Stomach smooth muscle (tissue), 2 donors: ENCODE measurements around the gene USP24.

Source experiments
- H3K27ac ChIP-seq: one replicate; pipeline ENCODE4 v1.7.0; 2013; ENCODE audit warnings: mild to moderate bottlenecking, low read length, inconsistent platforms
- H3K27me3 ChIP-seq, 2 donors: one replicate each; pipeline ENCODE4 v1.7.0; 2013; ENCODE audit warnings: low read length in 2 of 2; ENCODE audit not compliant: insufficient read depth in 2 of 2, control insufficient read depth in 1 of 2
- H3K36me3 ChIP-seq, 2 donors: one replicate each; pipeline ENCODE4 v1.7.0; 2013; ENCODE audit warnings: low read length in 2 of 2; ENCODE audit not compliant: control insufficient read depth in 2 of 2, insufficient read depth in 2 of 2
- H3K4me1 ChIP-seq: one replicate; pipeline ENCODE4 v1.7.0; 2013; ENCODE audit warnings: low read length; ENCODE audit not compliant: control insufficient read depth, insufficient read depth
- H3K4me3 ChIP-seq, 2 donors: one replicate each; pipeline ENCODE4 v1.7.0; 2013; ENCODE audit warnings: low read length in 2 of 2
- H3K9ac ChIP-seq, 2 donors: one replicate each; pipeline ENCODE4 v1.7.0; 2013; ENCODE audit warnings: low read length in 2 of 2, mild to moderate bottlenecking in 1 of 2
- H3K9me3 ChIP-seq, 2 donors: one replicate each; pipeline ENCODE4 v1.7.0; 2013; ENCODE audit warnings: low read length in 2 of 2; ENCODE audit not compliant: control insufficient read depth in 2 of 2
- donor health status: healthy.
- donor health status: Pancreatic carcinoma.

USP24 gene

GRCh38 chr1:55060133-55060999 lies 154.8 kb downstream of the USP24 start:
- H3K36me3 ChIP-seq = no peaks in the 10 kb centered on the region
- no peaks in the 10 kb centered on the region for H3K9me3 ChIP-seq
- H3K27ac ChIP-seq = no peak overlapping the region
- H3K4me3 ChIP-seq = no peak overlapping the region
- no peak overlapping the region for H3K9ac ChIP-seq
- H3K4me1 ChIP-seq = peaks cover 33% of the 10 kb centered on the region
- H3K27me3 ChIP-seq = no peaks in the 10 kb centered on the region

GRCh38 chr1:55059302-55060132 lies 155.6 kb downstream of the USP24 start:
- no peak overlapping the region for H3K4me3 ChIP-seq
- no peak overlapping the region for H3K27ac ChIP-seq
- H3K27me3 ChIP-seq = no peaks in the 10 kb centered on the region
- no peaks in the 10 kb centered on the region for H3K36me3 ChIP-seq
- no peaks in the 10 kb centered on the region for H3K9me3 ChIP-seq
- H3K4me1 ChIP-seq = peaks cover 24% of the 10 kb centered on the region
- H3K9ac ChIP-seq = no peak overlapping the region

- H3K36me3 ChIP-seq = no peaks in the 10 kb centered on the region
- H3K4me1 ChIP-seq = peaks cover 19% of the 10 kb centered on the region
- H3K27ac ChIP-seq = no peak overlapping the region
Measured at GRCh38 chr1:55057956-55058298, 157.2 kb downstream of the USP24 start.

GRCh38 chr1:55057270-55057955 lies 157.8 kb downstream of the USP24 start:
- Histone ChIP-seq H3K4me1 (peaks cover 16% of the 10 kb centered on the region), H3K36me3 (no peaks in the 10 kb centered on the region)

More at GRCh38 chr1:55057956-55058298, 157.2 kb downstream of the USP24 start:
- no peaks in the 10 kb centered on the region for H3K27me3 ChIP-seq
- no peak overlapping the region for H3K4me3 ChIP-seq
- H3K9me3 ChIP-seq = no peaks in the 10 kb centered on the region
- H3K9ac ChIP-seq = no peak overlapping the region

GRCh38 chr1:55056632-55056992 lies 158.6 kb downstream of the USP24 start:
- Histone ChIP-seq H3K9me3 (no peaks in the 10 kb centered on the region), H3K4me1 (peaks cover 8% of the 10 kb centered on the region), H3K36me3 (no peaks in the 10 kb centered on the region), H3K27me3 (no peaks in the 10 kb centered on the region), H3K27ac (no peak overlapping the region), H3K4me3 (no peak overlapping the region), H3K9ac (no peak overlapping the region)

More at GRCh38 chr1:55057270-55057955, 157.8 kb downstream of the USP24 start:
- no peak overlapping the region for H3K9ac ChIP-seq
- no peak overlapping the region for H3K4me3 ChIP-seq
- no peak overlapping the region for H3K27ac ChIP-seq
- no peaks in the 10 kb centered on the region for H3K27me3 ChIP-seq
- no peaks in the 10 kb centered on the region for H3K9me3 ChIP-seq

- no peaks in the 10 kb centered on the region for H3K9me3 ChIP-seq
- H3K27ac ChIP-seq = no peak overlapping the region
- H3K27me3 ChIP-seq = no peaks in the 10 kb centered on the region
- H3K4me1 ChIP-seq = peaks cover 4% of the 10 kb centered on the region
- H3K9ac ChIP-seq = no peak overlapping the region
- no peaks in the 10 kb centered on the region for H3K36me3 ChIP-seq
- H3K4me3 ChIP-seq = no peak overlapping the region
Measured at GRCh38 chr1:55055951-55056631, 159.1 kb downstream of the USP24 start.

GRCh38 chr1:55055084-55055882 lies 159.9 kb downstream of the USP24 start:
- H3K9me3 ChIP-seq = no peaks in the 10 kb centered on the region
- no peak overlapping the region for H3K27ac ChIP-seq
- no peaks in the 10 kb centered on the region for H3K27me3 ChIP-seq
- no peak overlapping the region for H3K9ac ChIP-seq
- H3K4me1 ChIP-seq = no peaks in the 10 kb centered on the region
- no peaks in the 10 kb centered on the region for H3K36me3 ChIP-seq
- no peak overlapping the region for H3K4me3 ChIP-seq

- Histone ChIP-seq H3K36me3 (no peaks in the 10 kb centered on the region), H3K9ac (no peak overlapping the region), H3K4me1 (no peaks in the 10 kb centered on the region)
Measured at GRCh38 chr1:55054396-55054795, 160.8 kb downstream of the USP24 start.

GRCh38 chr1:55053265-55053954 lies 161.8 kb downstream of the USP24 start:
- Histone ChIP-seq H3K27ac (no peak overlapping the region), H3K4me3 (no peak overlapping the region), H3K27me3 (no peaks in the 10 kb centered on the region), H3K9ac (no peak overlapping the region), H3K36me3 (no peaks in the 10 kb centered on the region), H3K9me3 (no peaks in the 10 kb centered on the region), H3K4me1 (no peaks in the 10 kb centered on the region)

More at GRCh38 chr1:55054396-55054795, 160.8 kb downstream of the USP24 start:
- Histone ChIP-seq H3K4me3 (no peak overlapping the region), H3K27me3 (no peaks in the 10 kb centered on the region), H3K9me3 (no peaks in the 10 kb centered on the region), H3K27ac (no peak overlapping the region)
